ENCODE measurements around the gene ATG16L2.
"Not testable (repeated sequence)": the region's sequence is repeated elsewhere in the genome, so short reads cannot be mapped to it uniquely, and the experiment has no call there.

ATG16L2 gene

GRCh38 chr11:72851726-72852125 lies 37.5 kb downstream of the ATG16L2 start:
- H3K4me3 ChIP-seq (ENCODE audit: low read depth in 1 of 2, low read length in 1 of 2) = no peak overlapping the region
- TF ChIP-seq CTCF (IDR thresholded peaks at IDR 0.05) = no peak
- peaks cover 0 to 3% of the 10 kb centered on the region in 2 experiments for H3K4me1 ChIP-seq (ENCODE audit: control insufficient read depth in 1 of 2, insufficient read depth in 1 of 2, low read depth in 1 of 2, low read length in 1 of 2)
- no peak overlapping the region for H3K27ac ChIP-seq
- no peaks in the 10 kb centered on the region for H3K27me3 ChIP-seq
- H3K36me3 ChIP-seq = peaks cover 18% of the 10 kb centered on the region
- no peaks in the 10 kb centered on the region for H3K9me3 ChIP-seq

GRCh38 chr11:72856065-72856464 lies 41.9 kb downstream of the ATG16L2 start:
- peaks cover 0 to under 1% of the 10 kb centered on the region in 2 experiments for H3K4me1 ChIP-seq (ENCODE audit: control insufficient read depth in 1 of 2, insufficient read depth in 1 of 2, low read depth in 1 of 2, low read length in 1 of 2)
- H3K36me3 ChIP-seq = peaks cover 10% of the 10 kb centered on the region
- H3K27ac ChIP-seq = no peak overlapping the region
- no peak overlapping the region for H3K4me3 ChIP-seq (ENCODE audit: low read depth in 1 of 2, low read length in 1 of 2)
- TF ChIP-seq CTCF (IDR thresholded peaks at IDR 0.05) = no peak
- no peaks in the 10 kb centered on the region for H3K9me3 ChIP-seq
- no peaks in the 10 kb centered on the region for H3K27me3 ChIP-seq

- Histone ChIP-seq H3K27ac (no peak overlapping the region), H3K36me3 (peaks cover 10% of the 10 kb centered on the region), H3K27me3 (no peaks in the 10 kb centered on the region), H3K4me1 (ENCODE audit: control insufficient read depth in 1 of 2, insufficient read depth in 1 of 2, low read depth in 1 of 2, low read length in 1 of 2) (no peaks in the 10 kb centered on the region), H3K4me3 (ENCODE audit: low read depth in 1 of 2, low read length in 1 of 2) (no peak overlapping the region), H3K9me3 (no peaks in the 10 kb centered on the region)
- no peak for TF ChIP-seq CTCF (IDR thresholded peaks at IDR 0.05)
Measured at GRCh38 chr11:72856551-72857345, 42.5 kb downstream of the ATG16L2 start.

GRCh38 chr11:72858267-72858666 lies 44.1 kb downstream of the ATG16L2 start:
- H3K4me1 ChIP-seq (ENCODE audit: control insufficient read depth in 1 of 2, insufficient read depth in 1 of 2, low read depth in 1 of 2, low read length in 1 of 2); H3K9me3 ChIP-seq; H3K27ac ChIP-seq; H3K36me3 ChIP-seq; H3K27me3 ChIP-seq; H3K4me3 ChIP-seq (ENCODE audit: low read depth in 1 of 2, low read length in 1 of 2): not testable (repeated sequence)

GRCh38 chr11:72859126-72859525 lies 44.9 kb downstream of the ATG16L2 start:
- H3K36me3 ChIP-seq = peaks cover 10% of the 10 kb centered on the region
- H3K27me3 ChIP-seq = no peaks in the 10 kb centered on the region
- no peak overlapping the region for H3K27ac ChIP-seq
- no peak overlapping the region for H3K4me3 ChIP-seq (ENCODE audit: low read depth in 1 of 2, low read length in 1 of 2)
- H3K9me3 ChIP-seq = no peaks in the 10 kb centered on the region
- TF ChIP-seq CTCF (IDR thresholded peaks at IDR 0.05) = no peak
- H3K4me1 ChIP-seq (ENCODE audit: control insufficient read depth in 1 of 2, insufficient read depth in 1 of 2, low read depth in 1 of 2, low read length in 1 of 2) = no peaks in the 10 kb centered on the region

GRCh38 chr11:72860010-72860409 lies 45.8 kb downstream of the ATG16L2 start:
- no peaks in the 10 kb centered on the region for H3K4me1 ChIP-seq (ENCODE audit: control insufficient read depth in 1 of 2, insufficient read depth in 1 of 2, low read depth in 1 of 2, low read length in 1 of 2)
- no peak overlapping the region for H3K4me3 ChIP-seq (ENCODE audit: low read depth in 1 of 2, low read length in 1 of 2)
- peaks cover 10% of the 10 kb centered on the region for H3K36me3 ChIP-seq
- no peaks in the 10 kb centered on the region for H3K27me3 ChIP-seq
- TF ChIP-seq CTCF (IDR thresholded peaks at IDR 0.05) = no peak
- no peaks in the 10 kb centered on the region for H3K9me3 ChIP-seq
- H3K27ac ChIP-seq = no peak overlapping the region
